Hepatocyte (in vitro differentiated cells): Measurements from ENCODE around the gene SORL1. TPM values are rescaled to one million over a fixed set of nuclear protein-coding genes. Genes with fewer than 3 reads are reported as not detected.

Experiments used
- DNase-seq: peaks from one replicate; pipeline ENCODE4 v3.0.0-alpha.2; 2016; ENCODE audit warnings: low spot score
- H2AFZ ChIP-seq: fragments of 200-600 bp; sonication (generic); 2 replicates; pipeline ENCODE4 v1.6.0; 2016; ENCODE audit warnings: antibody characterized with exemption, mild to moderate bottlenecking
- H3K27ac ChIP-seq: fragments of 200-600 bp; sonication (generic); 2 replicates; pipeline ENCODE4 v1.5.1; 2016; ENCODE audit warnings: mild to moderate bottlenecking
- H3K27me3 ChIP-seq: fragments of 200-600 bp; sonication (generic); 2 replicates; pipeline ENCODE4 v1.6.1; 2016
- H3K36me3 ChIP-seq: fragments of 200-600 bp; sonication (generic); replicated peaks from 2 replicates; pipeline ENCODE4 v1.5.1; 2016; ENCODE audit warnings: low read depth; ENCODE audit not compliant: insufficient read depth
- H3K4me1 ChIP-seq: fragments of 200-600 bp; sonication (generic); 2 replicates; pipeline ENCODE4 v1.5.1; 2016; ENCODE audit warnings: mild to moderate bottlenecking, moderate library complexity; ENCODE audit not compliant: insufficient read depth
- H3K4me2 ChIP-seq: fragments of 200-600 bp; sonication (generic); 2 replicates; pipeline ENCODE4 v1.6.0; 2016
- H3K4me3 ChIP-seq: fragments of 200-600 bp; sonication (generic); 2 replicates; pipeline ENCODE4 v1.5.1; 2016; ENCODE audit warnings: mild to moderate bottlenecking
- H3K79me2 ChIP-seq: fragments of 200-600 bp; sonication (generic); 2 replicates; pipeline ENCODE4 v1.6.0; 2017; ENCODE audit warnings: mild to moderate bottlenecking
- H3K9me2 ChIP-seq: fragments of 200-600 bp; sonication (generic); replicated peaks from 2 replicates; pipeline ENCODE4 v1.6.0; 2017; ENCODE audit warnings: mild to moderate bottlenecking; ENCODE audit not compliant: insufficient read depth
- H3K9me3 ChIP-seq: fragments of 200-600 bp; sonication (generic); 2 replicates; pipeline ENCODE4 v1.5.1; 2016; ENCODE audit warnings: low read depth, mild to moderate bottlenecking
- H4K20me1 ChIP-seq: fragments of 200-600 bp; sonication (generic); 2 replicates; pipeline ENCODE4 v1.6.0; 2016; ENCODE audit warnings: mild to moderate bottlenecking; ENCODE audit not compliant: insufficient read depth, poor library complexity, severe bottlenecking
- CTCF ChIP-seq: fragments of 200-600 bp; sonication (generic); IDR thresholded peaks from 2 replicates; pipeline ENCODE4 v1.5.1; 2016; ENCODE audit warnings: antibody characterized with exemption, mild to moderate bottlenecking; ENCODE audit not compliant: poor library complexity
- EZH2 ChIP-seq: fragments of 200-600 bp; sonication (generic); IDR thresholded peaks from 2 replicates; pipeline ENCODE4 v1.6.1; 2016; ENCODE audit warnings: antibody characterized with exemption, mild to moderate bottlenecking, borderline replicate concordance
- EZH2phosphoT487 ChIP-seq: fragments of 200-600 bp; sonication (generic); IDR thresholded peaks from one replicate; pipeline ENCODE4 v1.6.1; 2018; ENCODE audit warnings: antibody characterized with exemption, mild to moderate bottlenecking, low read depth, moderate library complexity; ENCODE audit not compliant: unreplicated experiment, severe bottlenecking
- WGBS: methylation state at CpG from one replicate; pipeline ENCODE4 v1.1.6; 2016; ENCODE audit warnings: low lambda C conversion rate; ENCODE audit errors: missing lambda C conversion rate; 5-methylcytosine and 5-hydroxymethylcytosine counted together
- polyA plus RNA-seq: library from polyadenylated mRNA; unstranded; fragments of >200 nt; fragmentation: Nextera tagmentation; extraction: Ambion mirVana; gene quantifications from 2 replicates; pipeline ENCODE4 v1.2.1, GENCODE V29; 2016
- total RNA-seq: library from RNA; depleted of rRNA; stranded (reverse); fragments of >200 nt; gene quantifications from 2 replicates; pipeline ENCODE4 v1.2.3, GENCODE V29; 2014

SORL1 gene
- total and polyA plus RNA-seq, 2 experiments from 2014 or later, result 13.5 to 26.5 TPM

- 94% methylated on average over 1 of the region's 1 CpG for whole genome bisulfite sequencing
- H2AFZ ChIP-seq, result no peak overlapping the region
- H3K9me2 ChIP-seq, result no peaks in the 10 kb centered on the region
Measured at GRCh38 chr11:121681550-121682268, 229.6 kb downstream of the SORL1 start.

More at GRCh38 chr11:121681550-121682268, 229.6 kb downstream of the SORL1 start:
- Histone ChIP-seq H3K4me3 (no peak overlapping the region), H4K20me1 (no peaks in the 10 kb centered on the region), H3K4me2 (no peak overlapping the region), H3K27ac (no peak overlapping the region), H3K27me3 (no peaks in the 10 kb centered on the region), H3K36me3 (no peaks in the 10 kb centered on the region), H3K9me3 (no peaks in the 10 kb centered on the region), H3K4me1 (no peaks in the 10 kb centered on the region), H3K79me2 (no peaks in the 10 kb centered on the region)
- TF ChIP-seq EZH2, result no peak
- TF ChIP-seq CTCF, result no peak
- no peak for TF ChIP-seq EZH2phosphoT487
- DNase-seq, result no peak

Other genes starting within 250 kb of the SORL1 start
- gene SC5D, start 159.5 kb upstream of the SORL1 start, total RNA-seq, result 164 and 166 TPM in 2 replicates
- gene SC5D, start 159.5 kb upstream of the SORL1 start, polyA plus RNA-seq, result 102 and 124 TPM in 2 replicates